ENCODE data around the gene MYO7A. TPM values are rescaled to one million over a fixed set of nuclear protein-coding genes. Genes with fewer than 3 reads are reported as not detected.

MYO7A gene
- total and polyA plus RNA-seq, 2 of the 4 experiments (the other 2 are of a cell fraction) = 0.02 TPM; not detected in 1

DNA sequence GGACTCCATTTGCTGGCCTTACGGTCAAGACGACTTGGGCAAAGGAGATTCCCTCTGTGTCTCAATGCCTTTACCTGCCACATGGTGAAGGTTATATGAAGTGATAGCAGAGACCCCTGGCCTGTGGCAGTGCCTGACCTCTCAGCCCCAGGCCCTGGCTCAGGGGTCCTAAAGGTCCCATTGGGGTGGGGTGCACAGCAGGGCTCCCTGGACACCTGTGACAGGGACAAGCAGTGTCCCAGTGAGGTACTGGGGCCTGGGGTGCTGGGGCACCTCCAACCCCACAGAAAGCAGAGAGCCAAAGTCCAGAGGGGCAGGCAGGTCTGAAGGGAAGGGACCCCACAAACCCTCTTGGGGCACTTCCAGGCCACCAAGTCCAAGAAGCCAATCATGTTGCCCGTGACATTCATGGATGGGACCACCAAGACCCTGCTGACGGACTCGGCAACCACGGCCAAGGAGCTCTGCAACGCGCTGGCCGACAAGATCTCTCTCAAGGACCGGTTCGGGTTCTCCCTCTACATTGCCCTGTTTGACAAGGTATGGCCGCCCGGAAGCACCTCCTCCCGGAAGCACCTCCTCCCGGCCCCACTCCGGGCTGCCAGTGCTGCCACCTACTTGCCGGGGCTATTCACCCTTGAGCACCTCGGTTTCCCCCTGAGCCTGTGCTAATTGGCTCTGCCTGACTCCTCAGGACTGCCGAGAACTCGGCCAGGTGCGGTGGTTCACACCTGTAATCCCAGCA lies 62.5 kb downstream of the MYO7A start:
- H3K23ac ChIP-seq (ENCODE audit: low read depth, low read length) = no peak overlapping the region
- CTCF ChIA-PET = no interaction called here
- no peak overlapping the region for H3K27ac ChIP-seq (ENCODE audit: insufficient read depth, low read length)
- 0 out of 2 replicates have a peak, but pooled peaks cover 2% of the 10 kb centered on the region for H3K9me1 ChIP-seq (ENCODE audit: insufficient read depth, low read length)
- no peak overlapping the region for H3K4ac ChIP-seq (ENCODE audit: low read depth, low read length)
- H3K4me2 ChIP-seq (ENCODE audit: low read depth, low read length) = no peak overlapping the region
- no peak overlapping the region for H3K14ac ChIP-seq (replicated peaks; ENCODE audit: low read depth, low read length)
- DNase-seq = no peak
- H4K5ac ChIP-seq (ENCODE audit: low read depth, low read length) = no peak overlapping the region
- H2BK5ac ChIP-seq (ENCODE audit: low read depth, low read length, poor library complexity, severe bottlenecking) = no peak overlapping the region
- ATAC-seq (ENCODE audit: low read depth) = no peak
- dilution Hi-C loops (cut with HindIII; ENCODE audit: low sequenced_read_pairs, unreplicated experiment) (no loop called here), in situ Hi-C loops (cut with MboI; ENCODE audit: low sequenced_read_pairs) (no loop called here), intact Hi-C loops (cut with micrococcal nuclease) (no loop called here)
- H3K9ac ChIP-seq (ENCODE audit: low read depth, low read length) = no peak overlapping the region
- H2AK9ac ChIP-seq (replicated peaks; ENCODE audit: low read depth, low read length, poor library complexity) = no peak overlapping the region
- WGBS, 2 experiments (ENCODE audit: extremely low coverage in 2 of 2, insufficient read length in 1 of 2) = 86% methylated on average over 10 of the region's 21 CpGs; no CpG with 5 or more reads in 1 of the 2 experiments
- BruUV-seq (replicated peaks) = no TSS peak
- no peak overlapping the region for H3K4me3 ChIP-seq (ENCODE audit: insufficient read depth, low read depth, low read length)
- POLR2A ChIA-PET (ENCODE audit: unreplicated experiment) = no interaction called here
- no peaks in the 10 kb centered on the region for H3K4me1 ChIP-seq (ENCODE audit: control insufficient read depth, insufficient read depth, low read length)
- peaks cover 3% of the 10 kb centered on the region; the same call in 1 of the 2 replicates for H4K20me1 ChIP-seq (ENCODE audit: insufficient read depth, low read length)
- H3K18ac ChIP-seq (ENCODE audit: low read depth, low read length) = no peak overlapping the region
- no peak overlapping the region for H2AFZ ChIP-seq (replicated peaks; ENCODE audit: low read length, poor library complexity)
- peaks cover 8% of the 10 kb centered on the region for H3K27me3 ChIP-seq (ENCODE audit: control insufficient read depth, insufficient read depth, low read length)
- no peak overlapping the region for H4K8ac ChIP-seq (ENCODE audit: low read depth in 2 of 2, low read length in 2 of 2)
- no peak overlapping the region for H2BK120ac ChIP-seq (ENCODE audit: low read depth, low read length)
- no peak for TF ChIP-seq RCOR1 (IDR thresholded peaks at IDR 0.05; ENCODE audit: insufficient replicate concordance, low read length)
- no peak overlapping the region for H2BK20ac ChIP-seq (ENCODE audit: low read depth, low read length)
- no peak overlapping the region for H4K91ac ChIP-seq (ENCODE audit: insufficient read depth, low read depth, low read length)
- H3K9me3 ChIP-seq (ENCODE audit: control insufficient read depth, insufficient read depth, low read length) = no peaks in the 10 kb centered on the region
- H2BK15ac ChIP-seq (ENCODE audit: low read depth, low read length) = no peak overlapping the region
- no peaks in the 10 kb centered on the region for H3K79me1 ChIP-seq (ENCODE audit: low read depth in 1 of 2, low read length in 2 of 2)
- no peaks in the 10 kb centered on the region for H3K36me3 ChIP-seq (ENCODE audit: control insufficient read depth, insufficient read depth, low read length)
- H3K56ac ChIP-seq (ENCODE audit: extremely low read depth, insufficient read depth, low read length) = no peak overlapping the region
- no peak overlapping the region for H2AK5ac ChIP-seq (ENCODE audit: low read depth, low read length)
